SH-SY5Y (cell line): Measurements from ENCODE around the gene ASTL.

Source experiments
- GATA2 ChIP-seq: IDR thresholded peaks from 2 replicates; pipeline ENCODE4 v1.6.1; 2011; ENCODE audit warnings: mild to moderate bottlenecking, low read depth, low read length
- GATA3 ChIP-seq: IDR thresholded peaks from 2 replicates; pipeline ENCODE4 v1.6.1; 2011; ENCODE audit warnings: low read depth, mild to moderate bottlenecking, low read length, moderate library complexity

DNA sequence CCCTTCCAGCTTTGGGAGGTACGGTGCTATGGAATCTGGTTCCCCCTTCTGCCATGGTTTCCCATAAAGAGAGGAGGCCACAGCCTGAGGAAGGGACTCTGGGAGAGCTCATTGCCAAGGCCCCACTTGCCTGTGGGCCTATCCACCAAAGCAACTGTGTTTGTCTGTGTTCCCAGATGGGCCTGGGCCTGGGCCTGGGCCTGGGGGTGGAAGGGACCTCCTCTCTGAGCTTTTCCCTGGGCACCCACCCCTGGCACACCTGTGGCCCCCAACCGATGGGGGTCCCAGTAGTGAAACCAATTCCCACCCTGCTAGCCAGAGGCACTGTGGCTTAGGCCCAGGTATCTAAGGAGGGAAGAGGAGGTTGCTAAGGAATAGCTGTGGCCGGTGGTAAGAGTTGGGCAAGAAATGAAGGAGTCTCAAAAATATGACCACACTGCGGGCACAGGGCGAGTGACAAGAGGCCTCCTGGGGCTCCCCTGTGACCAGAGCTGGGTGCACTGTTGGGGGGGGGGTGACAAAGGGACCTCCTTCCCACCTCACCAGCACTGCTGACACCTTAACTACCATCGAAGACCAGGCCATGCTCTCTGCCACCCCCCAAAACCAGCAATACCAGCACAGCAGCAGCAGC is 11.8 kb upstream of the ASTL start:
- no peak for TF ChIP-seq GATA2
- TF ChIP-seq GATA3 = no peak
